CD4-positive, alpha-beta memory T cell (primary cell): ENCODE results near the gene RORC. TPM values are rescaled to one million over a fixed set of nuclear protein-coding genes. Genes with fewer than 3 reads are reported as not detected.

ENCODE experiments used
- CTCF ChIA-PET: fragments of 350-600 bp; sonication (Branson Sonifier 250); formaldehyde crosslinking; loops from one replicate; lab custom pipeline; 2021; ENCODE audit warnings: inconsistent platforms; ENCODE audit not compliant: partially characterized antibody; lab: Charles Lee
- POLR2A ChIA-PET: fragments of 350-600 bp; sonication (Branson Sonifier 250); formaldehyde crosslinking; loops from one replicate; lab custom pipeline; 2021; ENCODE audit not compliant: partially characterized antibody; lab: Charles Lee
- DNase-seq, 5 donors: peaks; one replicate each; pipeline versions ENCODE4 v3.0.0 to v3.0.0-alpha.2; 2020 to 2022; ENCODE audit warnings: mixed read lengths in 1 of 5
- H3K27ac ChIP-seq: one replicate; pipeline ENCODE4 v1.7.0; 2013; ENCODE audit warnings: low read depth, low read length
- H3K27me3 ChIP-seq: 2 replicates; pipeline ENCODE4 v1.7.0; 2013; ENCODE audit warnings: mild to moderate bottlenecking, low read length, moderate library complexity; ENCODE audit not compliant: insufficient read depth
- H3K36me3 ChIP-seq: 2 replicates; pipeline ENCODE4 v1.7.0; 2013; ENCODE audit warnings: mild to moderate bottlenecking, low read length, moderate library complexity; ENCODE audit not compliant: insufficient read depth
- H3K4me1 ChIP-seq: 2 replicates; pipeline ENCODE4 v1.7.0; 2013; ENCODE audit warnings: mild to moderate bottlenecking, low read length, moderate library complexity; ENCODE audit not compliant: insufficient read depth
- H3K4me3 ChIP-seq, 2 donors: one replicate each; pipeline ENCODE4 v1.7.0; 2013; ENCODE audit warnings: low read length in 2 of 2, mild to moderate bottlenecking in 1 of 2
- H3K9me3 ChIP-seq, 2 donors: one replicate each; pipeline ENCODE4 v1.7.0; 2013; ENCODE audit warnings: low read length in 2 of 2, control low read depth in 1 of 2; ENCODE audit not compliant: control insufficient read depth in 1 of 2
- H3K27ac Mint-ChIP-seq, 7 donors: one replicate each; pipeline ENCODE4 v1.8.0; 2020 to 2021; ENCODE audit warnings: mixed read lengths in 7 of 7, mild to moderate bottlenecking in 6 of 7, inconsistent platforms in 3 of 7, moderate library complexity in 3 of 7
- H3K27me3 Mint-ChIP-seq, 2 donors: one replicate each; pipeline ENCODE4 v1.8.0; 2020 to 2021; ENCODE audit warnings: mixed read lengths in 2 of 2
- H3K36me3 Mint-ChIP-seq, 2 donors: one replicate each; pipeline ENCODE4 v1.8.0; 2020 to 2021; ENCODE audit warnings: mixed read lengths in 2 of 2, inconsistent platforms in 1 of 2, mild to moderate bottlenecking in 1 of 2
- H3K4me1 Mint-ChIP-seq, 4 donors: one replicate each; pipeline ENCODE4 v1.8.0; 2020 to 2021; ENCODE audit warnings: mixed read lengths in 4 of 4, mild to moderate bottlenecking in 1 of 4
- H3K4me3 Mint-ChIP-seq, 8 donors: one replicate each; pipeline ENCODE4 v1.8.0; 2020 to 2021; ENCODE audit warnings: mixed read lengths in 8 of 8, mild to moderate bottlenecking in 7 of 8, moderate library complexity in 6 of 8, inconsistent platforms in 3 of 8
- H3K9me3 Mint-ChIP-seq, 8 donors: one replicate each; pipeline ENCODE4 v1.8.0; 2020 to 2021; ENCODE audit warnings: mixed read lengths in 8 of 8, mild to moderate bottlenecking in 5 of 8, inconsistent platforms in 3 of 8, moderate library complexity in 1 of 8
- intact Hi-C: fragments of 100-400 bp; cut with micrococcal nuclease; formaldehyde crosslinking; loops from one replicate; pipeline ENCODE4 v1.15.1; 2023
- polyA plus RNA-seq, 2 donors: library from polyadenylated mRNA; unstranded; fragments of 300-500 nt; fragmentation: Illumina TruSeq; gene quantifications; one replicate each; pipeline ENCODE4 v1.2.3, GENCODE V29; 2021
- total RNA-seq, 2 experiments: library from RNA; stranded (reverse); gene quantifications; one replicate each; pipeline ENCODE4 v1.2.3, GENCODE V29; 2021

RORC gene
- total and polyA plus RNA-seq, 4 experiments from 2014 or later, result 10.0 to 43.1 (median 13.0) TPM

DNA sequence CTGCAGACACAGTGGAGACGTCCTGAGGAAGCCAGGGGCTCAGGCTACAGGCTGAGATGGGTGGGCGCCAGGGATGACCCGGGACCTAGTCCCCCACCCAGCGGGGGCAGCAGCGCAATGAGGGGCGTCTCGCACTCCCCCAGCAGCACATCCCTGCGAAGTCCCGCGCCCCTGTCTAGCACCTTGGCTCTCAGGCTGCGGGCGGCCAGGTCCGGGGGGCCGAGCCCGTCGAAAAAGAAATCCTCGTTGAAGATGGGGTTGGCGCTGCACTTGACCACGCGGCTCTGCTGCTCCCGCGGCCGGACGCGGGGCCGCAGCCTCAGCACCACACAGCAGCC lies 6.3 kb upstream of the RORC start:
- POLR2A ChIA-PET, result interaction anchor here (0.7 to 7.5 kb wide), 13 partner anchors 8 to 393 kb away, joined by 3 to 127 read pairs (median 5); partner anchors contain the start of genes RORC, S100A10, TDRKH and THEM4
- peaks cover 0 to 7% of the 10 kb centered on the region in 2 donors for H3K36me3 Mint-ChIP-seq
- Histone ChIP-seq H3K4me3 (peak overlapping the region; percentile 24 to 83), H3K4me1 (peaks cover 73% of the 10 kb centered on the region), H3K36me3 (no peaks in the 10 kb centered on the region), H3K9me3 (no peaks in the 10 kb centered on the region), H3K27me3 (no peaks in the 10 kb centered on the region), H3K27ac (peak overlapping the region; percentile 75)
- no peaks in the 10 kb centered on the region for H3K27me3 Mint-ChIP-seq
- H3K27ac Mint-ChIP-seq, result peak overlapping the region; percentile 87 to 99 (median 97)
- intact Hi-C loops, result loop anchor here (1.0 to 5.0 kb wide), 7 partner anchors 69 to 381 kb away; partner anchors contain the start of genes MRPL9, POGZ, SNX27 and THEM4
- CTCF ChIA-PET, result interaction anchor here (1.1 to 5.7 kb wide), 4 partner anchors 10 to 243 kb away, joined by 3 to 69 read pairs (median 20); partner anchors contain the start of gene MRPL9
- H3K4me1 Mint-ChIP-seq, result peaks cover 40 to 84% (median 67%) of the 10 kb centered on the region in 4 donors
- H3K9me3 Mint-ChIP-seq, result peaks cover 0 to 3% (median 0%) of the 10 kb centered on the region in 8 donors
- peak overlapping the region; percentile 73 to 97 (median 93) for H3K4me3 Mint-ChIP-seq
- no peak for DNase-seq

DNA sequence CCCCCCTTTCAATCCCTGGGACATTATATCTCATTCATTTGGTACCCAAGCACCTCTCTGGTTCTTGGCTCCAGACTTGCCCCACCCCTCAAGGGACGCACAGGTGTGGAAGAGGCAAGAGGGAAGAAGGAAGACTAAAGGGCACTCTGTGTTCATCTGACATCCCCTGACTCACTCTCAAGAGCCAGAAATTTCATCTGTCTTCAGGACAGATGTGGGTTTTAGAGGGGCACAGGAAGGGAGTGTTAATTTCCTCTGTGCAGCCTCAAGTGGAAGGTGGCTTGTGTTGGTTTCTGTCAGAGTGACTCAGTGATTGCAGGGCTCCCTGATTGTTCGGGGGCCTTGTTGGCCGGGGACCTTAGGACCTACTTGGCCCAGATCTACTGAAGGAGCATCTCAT lies 5.6 kb upstream of the RORC start:
- Mint-ChIP-seq H3K9me3 (peaks cover 0 to 3% (median 0%) of the 10 kb centered on the region in 8 donors), H3K4me1 (peaks cover 44 to 91% (median 72%) of the 10 kb centered on the region in 4 donors), H3K4me3 (peak overlapping the region; percentile 73 to 97 (median 93)), H3K27ac (peak overlapping the region; percentile 87 to 99 (median 97)), H3K27me3 (no peaks in the 10 kb centered on the region), H3K36me3 (peaks cover 0 to 7% of the 10 kb centered on the region in 2 donors)
- peaks cover 80% of the 10 kb centered on the region for H3K4me1 ChIP-seq
- H3K36me3 ChIP-seq, result no peaks in the 10 kb centered on the region
- H3K27ac ChIP-seq, result peak overlapping the region; percentile 75
- H3K9me3 ChIP-seq, result no peaks in the 10 kb centered on the region
- H3K27me3 ChIP-seq, result no peaks in the 10 kb centered on the region
- peak in 4 of 5 donors; percentile 35 to 73 (median 42) for DNase-seq
- intact Hi-C loops, result loop anchor here (5.0 kb wide), 5 partner anchors 70 to 380 kb away; partner anchors contain the start of genes POGZ, SNX27 and THEM4
- CTCF ChIA-PET, result interaction anchor here (0.7 to 5.7 kb wide), 30 partner anchors 9 to 393 kb away, joined by 3 to 69 read pairs (median 6); partner anchors contain the start of genes MRPL9 and TDRKH
- peak overlapping the region; percentile 24 to 83 for H3K4me3 ChIP-seq
- POLR2A ChIA-PET, result interaction anchor here (0.6 to 7.5 kb wide), 15 partner anchors 16 to 1698 kb away, joined by 3 to 127 read pairs (median 4); partner anchors contain the start of genes MRPL9, TDRKH and THEM4

DNA sequence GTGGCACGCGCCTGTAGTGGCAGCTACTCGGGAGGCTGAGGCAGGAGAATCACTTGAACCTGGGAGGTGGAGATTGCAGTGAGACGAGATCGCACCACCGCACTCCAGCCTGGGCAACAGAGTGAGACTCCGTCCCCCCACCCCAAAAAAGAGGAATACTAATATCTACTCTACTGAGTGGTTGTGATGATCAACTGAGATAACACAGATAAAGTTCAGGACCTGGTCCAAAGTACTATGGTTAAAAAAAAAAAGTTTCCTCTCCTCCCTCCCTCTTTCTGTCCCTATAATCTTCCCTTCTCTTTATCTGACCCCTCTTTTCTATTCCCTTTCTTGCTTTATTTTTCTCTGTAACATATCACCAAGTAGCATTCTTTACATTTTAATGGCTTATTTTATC lies 4.0 kb upstream of the RORC start:
- Histone ChIP-seq H3K27me3 (no peaks in the 10 kb centered on the region), H3K4me1 (peaks cover 93% of the 10 kb centered on the region)
- no peak for DNase-seq

DNA sequence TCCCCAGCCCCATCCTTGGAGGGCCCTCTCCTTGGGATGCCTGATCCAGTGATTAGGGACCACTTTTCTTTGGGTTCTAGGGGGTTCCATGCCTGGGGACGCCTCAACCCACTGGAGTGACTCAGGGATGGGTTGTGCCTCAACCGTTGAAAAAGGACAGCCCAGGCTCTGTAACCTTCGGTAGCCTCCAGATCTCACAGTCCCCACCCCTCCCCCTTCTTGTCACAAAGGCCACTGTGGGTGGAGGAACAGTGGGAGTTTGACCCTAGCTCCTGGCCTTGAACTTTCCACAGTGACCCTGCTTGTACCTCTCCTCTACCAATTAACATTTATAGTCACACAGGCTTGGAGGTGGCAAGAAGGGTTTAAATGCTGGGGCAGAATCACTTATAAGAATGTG lies 2.6 kb upstream of the RORC start:
- Mint-ChIP-seq H3K4me3 (peak overlapping the region in 4 of 8 donors; percentile 73 to 85 (median 82)), H3K27me3 (no peaks in the 10 kb centered on the region), H3K4me1 (peaks cover 60 to 92% (median 75%) of the 10 kb centered on the region in 4 donors), H3K9me3 (peaks cover 0 to 5% (median 0%) of the 10 kb centered on the region in 8 donors), H3K36me3 (peaks cover 0 to 2% of the 10 kb centered on the region in 2 donors), H3K27ac (peak overlapping the region; percentile 71 to 95 (median 90))
- Histone ChIP-seq H3K4me1 (peaks cover 93% of the 10 kb centered on the region), H3K27me3 (no peaks in the 10 kb centered on the region), H3K36me3 (no peaks in the 10 kb centered on the region), H3K4me3 (no peak overlapping the region), H3K9me3 (no peaks in the 10 kb centered on the region), H3K27ac (peak overlapping the region; percentile 37)
- ChIA-PET CTCF (interaction anchor here (0.5 to 5.7 kb wide), 14 partner anchors 12 to 390 kb away, joined by 3 to 69 read pairs (median 5); partner anchors contain the start of gene MRPL9), POLR2A (interaction anchor here (1.1 to 12.4 kb wide), 4 partner anchors 16 to 71 kb away, joined by 3 to 233 read pairs (median 6); partner anchors contain the start of gene MRPL9)
- DNase-seq, result no peak
- intact Hi-C loops, result no loop called here

More for the DNA sequence above, 4.0 kb upstream of the RORC start:
- no peak overlapping the region for H3K4me3 ChIP-seq
- peaks cover 51 to 92% (median 75%) of the 10 kb centered on the region in 4 donors for H3K4me1 Mint-ChIP-seq
- intact Hi-C loops, result loop anchor here (5.0 kb wide), 5 partner anchors 72 to 378 kb away; partner anchors contain the start of genes POGZ, SNX27 and THEM4
- no peaks in the 10 kb centered on the region for H3K27me3 Mint-ChIP-seq
- peak overlapping the region in 1 of 8 donors; percentile 3 for H3K4me3 Mint-ChIP-seq
- H3K36me3 Mint-ChIP-seq, result peaks cover 0 to 7% of the 10 kb centered on the region in 2 donors
- H3K27ac ChIP-seq, result no peak overlapping the region
- peaks cover 0 to 3% (median 0%) of the 10 kb centered on the region in 8 donors for H3K9me3 Mint-ChIP-seq
- POLR2A ChIA-PET, result interaction anchor here (0.9 to 12.4 kb wide), 9 partner anchors 15 to 242 kb away, joined by 3 to 233 read pairs (median 8); partner anchors contain the start of genes MRPL9 and TDRKH
- H3K36me3 ChIP-seq, result no peaks in the 10 kb centered on the region
- H3K27ac Mint-ChIP-seq, result peak overlapping the region in 5 of 7 donors; percentile 2 to 97 (median 44)
- CTCF ChIA-PET, result interaction anchor here (0.6 to 5.7 kb wide), 31 partner anchors 8 to 495 kb away, joined by 3 to 69 read pairs (median 6); partner anchors contain the start of genes MRPL9, TDRKH and TUFT1
- no peaks in the 10 kb centered on the region for H3K9me3 ChIP-seq

DNA sequence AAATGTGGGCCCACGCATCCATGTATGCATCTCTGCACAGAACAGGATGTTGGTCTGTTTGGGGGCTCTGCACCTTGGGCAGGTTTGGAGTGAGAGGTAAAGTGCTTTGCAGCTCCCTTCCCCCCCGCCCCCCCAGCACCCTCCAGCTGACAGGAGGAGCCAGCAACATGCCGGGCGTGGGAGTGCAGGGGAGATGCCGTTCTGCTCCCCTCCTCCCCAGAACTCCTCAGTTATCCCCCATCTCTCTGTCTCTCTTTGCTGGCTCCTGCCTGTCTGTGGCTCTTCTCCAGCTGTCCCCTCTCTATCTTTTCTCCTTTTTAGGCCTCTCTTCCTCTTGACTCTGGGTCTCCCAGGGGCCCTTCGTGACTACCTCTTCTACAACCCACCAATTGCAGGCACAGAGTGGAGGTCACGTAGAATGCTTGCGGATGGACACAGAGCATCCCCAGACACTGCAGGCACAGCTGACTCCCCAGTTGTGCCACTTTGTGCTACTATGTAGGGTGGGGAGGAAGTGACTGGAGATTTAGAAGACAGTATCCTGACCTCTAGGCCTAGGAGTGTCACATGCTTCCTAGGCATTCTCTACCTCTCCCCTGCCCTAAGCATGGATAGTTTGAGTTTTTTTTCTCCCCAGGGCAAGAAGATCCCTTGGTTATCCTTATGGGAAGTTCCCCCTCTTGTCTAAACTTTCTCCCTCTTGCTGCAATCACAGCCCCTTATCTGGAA lies 1.7 kb upstream of the RORC start:
- intact Hi-C loops, result no loop called here
- peak overlapping the region; percentile 90 to 95 (median 92) for H3K27ac Mint-ChIP-seq
- no peaks in the 10 kb centered on the region for H3K36me3 ChIP-seq
- H3K4me3 Mint-ChIP-seq, result peak overlapping the region; percentile 73 to 85 (median 78)
- H3K9me3 ChIP-seq, result no peaks in the 10 kb centered on the region
- H3K27me3 Mint-ChIP-seq, result no peaks in the 10 kb centered on the region
- no peaks in the 10 kb centered on the region for H3K27me3 ChIP-seq
- ChIA-PET POLR2A (interaction anchor here (0.7 to 12.4 kb wide), 4 partner anchors 16 to 59 kb away, joined by 3 to 233 read pairs (median 6); no protein-coding TSS in a partner anchor), CTCF (interaction anchor here (1.0 to 5.7 kb wide), 8 partner anchors 11 to 238 kb away, joined by 3 to 69 read pairs (median 6); partner anchors contain the start of genes MRPL9 and TDRKH)
- H3K4me3 ChIP-seq, result no peak overlapping the region
- H3K27ac ChIP-seq, result peak overlapping the region; percentile 37
- DNase-seq, result no peak
- peaks cover 0 to 5% (median 0%) of the 10 kb centered on the region in 8 donors for H3K9me3 Mint-ChIP-seq
- peaks cover 0 to 2% of the 10 kb centered on the region in 2 donors for H3K36me3 Mint-ChIP-seq
- H3K4me1 ChIP-seq, result peaks cover 96% of the 10 kb centered on the region
- H3K4me1 Mint-ChIP-seq, result peaks cover 64 to 96% (median 81%) of the 10 kb centered on the region in 4 donors

DNA sequence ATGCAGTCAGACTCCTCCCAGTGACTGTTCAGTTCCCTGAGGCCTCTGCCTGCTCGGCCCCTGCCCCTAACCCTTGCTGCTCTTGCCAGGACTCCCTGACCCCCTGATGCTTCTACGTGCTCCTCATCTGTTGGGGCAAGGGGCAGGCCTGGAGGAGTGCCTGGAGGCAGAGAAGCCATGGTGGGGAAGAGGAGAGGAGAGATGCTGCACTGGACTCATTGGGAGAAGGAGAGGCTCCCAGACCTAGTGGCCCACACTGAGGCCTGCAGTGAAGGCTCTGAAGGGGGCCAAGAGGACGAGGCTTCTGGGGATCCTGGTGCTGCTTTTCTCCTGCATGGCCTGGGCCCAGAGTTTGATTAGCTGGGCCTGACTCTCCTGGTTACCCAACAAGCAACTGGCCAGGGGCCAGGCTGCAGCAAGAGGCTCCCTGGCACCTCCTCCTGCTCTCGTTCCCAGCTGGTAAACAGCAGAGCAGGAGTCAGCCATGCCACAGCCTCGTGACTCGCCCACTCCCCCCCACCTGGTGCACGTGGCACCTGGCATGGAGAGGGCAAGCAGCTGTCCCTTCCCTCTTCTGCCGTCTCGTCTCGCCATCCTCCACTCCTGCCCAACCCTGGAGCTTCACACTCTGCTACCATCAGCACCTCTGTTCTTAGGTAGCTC lies 847 bp upstream of the RORC start:
- Mint-ChIP-seq H3K9me3 (peaks cover 0 to 5% (median 0%) of the 10 kb centered on the region in 8 donors), H3K4me3 (peak overlapping the region; percentile 74 to 87 (median 81)), H3K36me3 (peaks cover 0 to 2% of the 10 kb centered on the region in 2 donors), H3K4me1 (peaks cover 67 to 100% (median 85%) of the 10 kb centered on the region in 4 donors), H3K27ac (peak overlapping the region; percentile 88 to 95 (median 93)), H3K27me3 (no peaks in the 10 kb centered on the region)
- no peak overlapping the region for H3K4me3 ChIP-seq
- no peak for DNase-seq
- H3K4me1 ChIP-seq, result peaks cover 100% of the 10 kb centered on the region
- intact Hi-C loops, result no loop called here
- H3K27ac ChIP-seq, result peak overlapping the region; percentile 34
- ChIA-PET CTCF (interaction anchor here (0.6 to 5.7 kb wide), 6 partner anchors 16 to 237 kb away, joined by 3 to 69 read pairs (median 4); partner anchors contain the start of gene TDRKH), POLR2A (interaction anchor here (1.2 to 12.4 kb wide), 3 partner anchors 15 to 69 kb away, joined by 3 to 233 read pairs (median 18); partner anchors contain the start of gene MRPL9)
- no peaks in the 10 kb centered on the region for H3K36me3 ChIP-seq
- no peaks in the 10 kb centered on the region for H3K9me3 ChIP-seq
- no peaks in the 10 kb centered on the region for H3K27me3 ChIP-seq
